K562 (cell line): Measurements from ENCODE around the gene PITPNM3. TPM values are rescaled to one million over a fixed set of nuclear protein-coding genes. Genes with fewer than 3 reads are reported as not detected.

ENCODE experiments used
- ATAC-seq: fragments of 200-7000 bp; cut with Tn5 transposase; 3 replicates; pipeline ENCODE4 v1.9.1; 2020; ENCODE audit warnings: moderate library complexity
- BruUV-seq: library from RNA; stranded (reverse); fragments of 400-500 nt; replicated peaks from 2 replicates; lab custom pipeline; 2021; lab: Mats Ljungman, UMichigan
- CTCF ChIA-PET: fragments of 300-600 bp; formaldehyde crosslinking; extraction: SDS; loops from one replicate; lab custom pipeline; 2021; ENCODE audit warnings: low intra/inter-chr PET ratio; lab: Yijun Ruan, JAX
- POLR2A ChIA-PET: fragments of 300-600, 350-650 bp; sonication (Branson Sonifier 250); formaldehyde crosslinking; extraction: SDS; loops from one replicate; lab custom pipeline; 2021; ENCODE audit warnings: antibody characterized with exemption, inconsistent platforms; lab: Yijun Ruan, JAX
- DNase-seq, 4 experiments: peaks; one replicate each; pipeline versions ENCODE4 v3.0.0 to v3.0.0-alpha.2; 2011 to 2018; ENCODE audit warnings: low spot score in 3 of 4, mixed read lengths in 3 of 4; ENCODE audit errors: extremely low read depth in 1 of 4
- FAIRE-seq: peaks from 2 replicates; lab custom pipeline; 2011; peaks lifted over from hg19 to GRCh38; lab: Jason Lieb, UNC
- H2AFZ ChIP-seq: 2 replicates; pipeline ENCODE4 v1.6.0; 2011; ENCODE audit warnings: low read depth, low read length, control low read depth, inconsistent platforms
- H3K27ac ChIP-seq: fragments of 200-600 bp; 3 replicates; pipeline ENCODE4 v1.8.0; 2011; ENCODE audit warnings: low read depth, mild to moderate bottlenecking, control low read depth, inconsistent platforms, low read length, moderate library complexity, mixed read lengths; ENCODE audit errors: extremely low read depth
- H3K27me3 ChIP-seq, 2 experiments: fragments of 300-600 bp in 1 of 2; 2 replicates in 1 of 2; 3 replicates in 1 of 2; pipeline versions ENCODE4 v1.6.0 to v1.8.0; 2011; ENCODE audit warnings: inconsistent platforms in 2 of 2, low read length in 2 of 2, mild to moderate bottlenecking in 1 of 2, mixed read lengths in 1 of 2, moderate library complexity in 1 of 2; ENCODE audit not compliant: control insufficient read depth in 2 of 2, insufficient read depth in 2 of 2
- H3K36me3 ChIP-seq: fragments of 300-600 bp; 3 replicates; pipeline ENCODE4 v1.8.0; 2011; ENCODE audit warnings: mild to moderate bottlenecking, low read length, inconsistent platforms; ENCODE audit not compliant: control insufficient read depth, insufficient read depth
- H3K4me1 ChIP-seq, 2 experiments: fragments of 200-600 bp in 1 of 2; replicated peaks in 1 of 2; 2 replicates in 1 of 2; 3 replicates in 1 of 2; pipeline versions ENCODE4 v1.5.1 to v1.8.0; 2011; ENCODE audit warnings: inconsistent platforms in 2 of 2, low read length in 2 of 2, mild to moderate bottlenecking in 1 of 2, mixed read lengths in 1 of 2, moderate library complexity in 1 of 2; ENCODE audit not compliant: control insufficient read depth in 2 of 2, insufficient read depth in 2 of 2
- H3K4me2 ChIP-seq: 2 replicates; pipeline ENCODE4 v1.6.1; 2011; ENCODE audit warnings: low read length, control low read depth, inconsistent platforms, mixed read lengths; ENCODE audit not compliant: insufficient read depth
- H3K4me3 ChIP-seq: fragments of 200-600 bp; sonication (generic), shearing (Covaris generic); 2 replicates; pipeline ENCODE4 v1.5.1; 2016; ENCODE audit warnings: control low read depth, inconsistent platforms
- H3K79me2 ChIP-seq: fragments of 200-600 bp; 3 replicates; pipeline ENCODE4 v1.8.0; 2011; ENCODE audit warnings: low read length, inconsistent platforms; ENCODE audit not compliant: control insufficient read depth, insufficient read depth
- H3K9ac ChIP-seq, 2 experiments: 2 replicates each; pipeline versions ENCODE4 v1.6.0 to v1.6.1; 2011; ENCODE audit warnings: low read depth in 2 of 2, low read length in 2 of 2, control low read depth in 1 of 2, inconsistent platforms in 1 of 2, mild to moderate bottlenecking in 1 of 2, mixed read lengths in 1 of 2; ENCODE audit not compliant: insufficient read depth in 1 of 2
- H3K9me1 ChIP-seq: one replicate; pipeline ENCODE4 v1.6.0; 2011; ENCODE audit warnings: inconsistent platforms, mild to moderate bottlenecking, low read length, moderate library complexity; ENCODE audit not compliant: control insufficient read depth, insufficient read depth
- H3K9me3 ChIP-seq: replicated peaks from 2 replicates; pipeline ENCODE4 v1.5.1; 2011; ENCODE audit warnings: low read depth, low read length, inconsistent platforms; ENCODE audit not compliant: control insufficient read depth, insufficient read depth
- H4K20me1 ChIP-seq: replicated peaks from 2 replicates; pipeline ENCODE4 v1.6.1; 2011; ENCODE audit warnings: low read length, inconsistent platforms, mixed read lengths; ENCODE audit not compliant: control insufficient read depth, insufficient read depth
- ETV1 ChIP-seq: fragments of 450-650 bp; conservative IDR thresholded peaks from 2 replicates; pipeline ENCODE4 v1.6.1; 2016; ENCODE audit warnings: missing genetic modification characterization, control low read depth, low read depth, missing compliant biosample characterization
- HDAC1 ChIP-seq, 2 experiments: fragments of 450-650 bp; IDR thresholded peaks; 2 replicates each; pipeline ENCODE4 v1.6.1; 2016 to 2017; ENCODE audit warnings: inconsistent platforms in 1 of 2, mild to moderate bottlenecking in 1 of 2, moderate library complexity in 1 of 2
- NR2F6 ChIP-seq: fragments of 450-650 bp; formaldehyde crosslinking; IDR thresholded peaks from 2 replicates; pipeline ENCODE4 v1.4.0; 2020; ENCODE audit warnings: mild to moderate bottlenecking
- PHB2 ChIP-seq: fragments of 450-650 bp; IDR thresholded peaks from 2 replicates; pipeline ENCODE4 v1.6.1; 2017; ENCODE audit warnings: low read depth
- POLR3G ChIP-seq: IDR thresholded peaks from 2 replicates; pipeline ENCODE4 v1.6.1; 2011; ENCODE audit not compliant: insufficient read length, insufficient replicate concordance; ENCODE audit errors: extremely low read depth
- ZNF133 ChIP-seq: fragments of 250-450 bp; sonication (Bioruptor Pico); IDR thresholded peaks from 2 replicates; pipeline ENCODE4 v1.4.0; 2020; ENCODE audit warnings: mild to moderate bottlenecking
- ZNF134 ChIP-seq: fragments of 250-450 bp; sonication (Bioruptor Pico); conservative IDR thresholded peaks from 2 replicates; pipeline ENCODE4 v1.4.0; 2020
- ZNF174 ChIP-seq: fragments of 250-450 bp; sonication (Bioruptor Pico); IDR thresholded peaks from 2 replicates; pipeline ENCODE4 v1.4.0; 2020; ENCODE audit warnings: mild to moderate bottlenecking
- ZNF232 ChIP-seq: sonication (generic); formaldehyde crosslinking; IDR thresholded peaks from 2 replicates; pipeline ENCODE4 v1.8.0; 2022; ENCODE audit warnings: mild to moderate bottlenecking, missing genetic modification reagents
- ZNF699 ChIP-seq: fragments of 250-450 bp; sonication (Bioruptor Pico); IDR thresholded peaks from 2 replicates; pipeline ENCODE4 v1.8.0; 2021; ENCODE audit warnings: mild to moderate bottlenecking, moderate library complexity; ENCODE audit not compliant: insufficient replicate concordance
- whole genome bisulfite sequencing: fragments of 100-300 bp; shearing (Covaris generic); methylation state at CpG from one replicate; pipeline ENCODE4 v1.1.6; 2016; ENCODE audit warnings: low coverage, mixed read lengths; ENCODE audit not compliant: insufficient coverage; ENCODE audit errors: missing lambda C conversion rate; 5-methylcytosine and 5-hydroxymethylcytosine counted together
- in situ Hi-C: fragments of 300-500 bp; cut with MboI; formaldehyde crosslinking; loops from 4 replicates; pipeline ENCODE4 v1.15.0; 2018; ENCODE audit warnings: inconsistent platforms, mixed read lengths
- intact Hi-C: fragments of 100-400 bp; cut with micrococcal nuclease; formaldehyde crosslinking; loops from 2 replicates; pipeline ENCODE4 v1.14.2; 2022
- polyA plus RNA-seq, 8 experiments: library from polyadenylated mRNA; depleted of rRNA in 4 of 8; stranded (reverse) in 5 of 8; unstranded in 3 of 8; fragments of >200 nt; fragmentation: Nextera tagmentation in 2 of 8; fragmentation: Illumina TruSeq in 1 of 8; extraction: Ambion mirVana in 2 of 8; extraction: Trizol in 1 of 8; gene quantifications; 2 replicates each; pipeline versions ENCODE4 v1.2.1 to v1.2.3, GENCODE V29; 2011 to 2014; ENCODE audit warnings: inconsistent platforms in 1 of 8, missing spikeins in 1 of 8
- total RNA-seq, 7 experiments: library from RNA; depleted of rRNA in 6 of 7; stranded (reverse); fragments of >200 nt in 6 of 7; fragmentation: Illumina TruSeq in 2 of 7; extraction: Trizol in 2 of 7; gene quantifications; 2 replicates each; pipeline versions ENCODE4 v1.2.1 to v1.2.3, GENCODE V29; 2011 to 2021; ENCODE audit warnings: low replicate concordance in 1 of 7
- TF ChIP-seq, protein P1 (sequence below): fragments of 250-450 bp; sonication (Bioruptor Pico); IDR thresholded peaks from 2 replicates; pipeline ENCODE4 v1.5.0; 2021; ENCODE audit warnings: mild to moderate bottlenecking, moderate library complexity
- TF ChIP-seq, protein P2 (sequence below): fragments of 250-450 bp; sonication (Bioruptor Pico); IDR thresholded peaks from 2 replicates; pipeline ENCODE4 v1.5.0; 2021
- TF ChIP-seq, protein P3 (sequence below): fragments of 250-450 bp; sonication (Bioruptor Pico); IDR thresholded peaks from 2 replicates; pipeline ENCODE4 v1.4.0; 2020; ENCODE audit warnings: mild to moderate bottlenecking
- TF ChIP-seq, protein P4 (sequence below), 2 experiments: fragments of 450-650 bp in 1 of 2; sonication (generic) in 1 of 2; formaldehyde crosslinking; conservative IDR thresholded peaks; 2 replicates each; pipeline versions ENCODE4 v1.4.0 to v1.8.1; 2020 to 2022; ENCODE audit warnings: mild to moderate bottlenecking in 1 of 2, missing genetic modification reagents in 1 of 2

Gene PITPNM3
- total and polyA plus RNA-seq, 9 of the 15 experiments (the other 6 are each of a cell fraction or from before 2014, with no cell fraction given): 0.14 to 0.38 (median 0.22) TPM; not detected in 2

DNA sequence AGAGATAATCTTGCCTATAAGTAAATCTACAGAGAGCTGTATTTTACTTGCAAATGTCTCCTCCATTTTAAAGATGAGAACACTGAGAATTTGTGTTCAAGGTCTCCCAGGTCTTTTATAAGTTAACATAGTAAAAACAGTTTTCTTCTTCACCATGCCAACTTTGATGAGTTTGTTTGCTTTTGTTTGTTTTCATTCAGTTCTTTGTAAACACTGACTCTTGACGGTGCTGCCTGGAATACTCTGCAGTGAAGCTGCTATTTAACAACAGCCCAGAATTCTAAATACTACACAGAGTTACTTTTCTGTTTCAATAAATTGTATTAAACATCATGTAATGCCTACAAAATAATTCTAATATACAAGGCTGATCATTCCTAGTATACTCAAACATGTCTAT lies 41.4 kb upstream of the PITPNM3 start:
- no peak overlapping the region for H2AFZ ChIP-seq
- no peaks in the 10 kb centered on the region for H3K79me2 ChIP-seq
- TF ChIP-seq HDAC1 (IDR thresholded peaks at IDR 0.05) (no peak), ZNF134 (CRISPR knock-in tag) (no peak), ZNF133 (no peak), ZNF699 (CRISPR knock-in tag) (no peak), PHB2 (no peak), POLR3G (no peak), ZNF174 (CRISPR knock-in tag) (no peak), NR2F6 (no peak), ETV1 (tag) (no peak), ZNF232 (CRISPR knock-in tag) (no peak)
- TF ChIP-seq, protein P1, sequence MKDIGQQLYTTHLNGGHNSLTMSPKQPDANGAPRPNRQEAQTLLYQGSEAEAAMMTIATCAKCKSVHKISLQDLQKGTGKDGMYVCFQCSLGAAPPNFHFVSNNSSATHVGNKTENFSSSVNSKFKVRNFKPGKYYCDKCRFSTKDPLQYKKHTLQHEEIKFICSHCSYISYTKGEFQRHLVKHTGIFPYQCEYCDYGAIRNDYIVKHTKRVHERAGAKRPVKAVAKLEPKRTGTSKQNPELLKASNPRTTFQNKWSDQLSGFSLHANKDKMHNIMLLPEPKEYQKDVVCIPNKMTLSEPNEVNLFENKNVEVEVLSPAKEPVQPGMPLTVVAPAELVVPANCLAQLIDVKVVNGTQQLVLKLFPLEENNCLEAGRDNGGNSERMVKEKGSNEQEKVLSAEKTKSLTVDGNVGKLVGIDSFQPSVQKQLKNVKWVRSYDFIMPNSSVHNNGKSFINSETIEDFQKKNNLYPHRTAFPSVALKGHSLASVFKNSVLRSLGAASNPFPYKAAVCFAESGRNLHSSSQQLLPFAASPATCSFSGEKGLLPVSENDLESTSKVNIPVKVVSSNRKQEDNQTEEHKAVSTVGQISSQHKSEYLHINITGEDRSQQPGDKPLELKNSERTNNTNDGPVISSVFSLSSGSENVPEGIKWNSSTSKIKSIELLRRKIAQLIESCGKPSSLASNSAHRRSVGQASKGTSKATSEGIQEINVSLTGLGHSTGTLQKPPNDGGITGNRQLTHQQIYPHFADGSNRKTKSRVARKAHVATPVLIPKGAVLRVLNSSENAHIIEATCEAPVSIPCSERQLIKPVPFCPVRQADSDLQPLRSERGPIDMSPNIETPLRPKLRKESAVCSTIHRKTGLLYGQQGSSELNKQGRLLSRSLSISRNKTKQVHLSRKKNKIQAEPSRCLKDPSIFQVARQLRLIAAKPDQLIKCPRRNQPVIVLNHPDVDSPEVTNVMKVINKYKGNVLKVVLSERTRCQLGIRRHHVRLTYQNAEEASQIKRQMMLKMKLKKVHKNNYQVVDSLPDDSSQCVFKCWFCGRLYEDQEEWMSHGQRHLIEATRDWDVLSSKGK (CRISPR knock-in tag): no peak
- TF ChIP-seq, protein P2, sequence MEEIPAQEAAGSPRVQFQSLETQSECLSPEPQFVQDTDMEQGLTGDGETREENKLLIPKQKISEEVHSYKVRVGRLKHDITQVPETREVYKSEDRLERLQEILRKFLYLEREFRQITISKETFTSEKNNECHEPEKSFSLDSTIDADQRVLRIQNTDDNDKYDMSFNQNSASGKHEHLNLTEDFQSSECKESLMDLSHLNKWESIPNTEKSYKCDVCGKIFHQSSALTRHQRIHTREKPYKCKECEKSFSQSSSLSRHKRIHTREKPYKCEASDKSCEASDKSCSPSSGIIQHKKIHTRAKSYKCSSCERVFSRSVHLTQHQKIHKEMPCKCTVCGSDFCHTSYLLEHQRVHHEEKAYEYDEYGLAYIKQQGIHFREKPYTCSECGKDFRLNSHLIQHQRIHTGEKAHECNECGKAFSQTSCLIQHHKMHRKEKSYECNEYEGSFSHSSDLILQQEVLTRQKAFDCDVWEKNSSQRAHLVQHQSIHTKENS (CRISPR knock-in tag): no peak
- TF ChIP-seq, protein P3, sequence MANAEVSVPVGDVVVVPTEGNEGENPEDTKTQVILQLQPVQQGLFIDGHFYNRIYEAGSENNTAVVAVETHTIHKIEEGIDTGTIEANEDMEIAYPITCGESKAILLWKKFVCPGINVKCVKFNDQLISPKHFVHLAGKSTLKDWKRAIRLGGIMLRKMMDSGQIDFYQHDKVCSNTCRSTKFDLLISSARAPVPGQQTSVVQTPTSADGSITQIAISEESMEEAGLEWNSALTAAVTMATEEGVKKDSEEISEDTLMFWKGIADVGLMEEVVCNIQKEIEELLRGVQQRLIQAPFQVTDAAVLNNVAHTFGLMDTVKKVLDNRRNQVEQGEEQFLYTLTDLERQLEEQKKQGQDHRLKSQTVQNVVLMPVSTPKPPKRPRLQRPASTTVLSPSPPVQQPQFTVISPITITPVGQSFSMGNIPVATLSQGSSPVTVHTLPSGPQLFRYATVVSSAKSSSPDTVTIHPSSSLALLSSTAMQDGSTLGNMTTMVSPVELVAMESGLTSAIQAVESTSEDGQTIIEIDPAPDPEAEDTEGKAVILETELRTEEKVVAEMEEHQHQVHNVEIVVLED (CRISPR knock-in tag): no peak
- TF ChIP-seq, protein P4, sequence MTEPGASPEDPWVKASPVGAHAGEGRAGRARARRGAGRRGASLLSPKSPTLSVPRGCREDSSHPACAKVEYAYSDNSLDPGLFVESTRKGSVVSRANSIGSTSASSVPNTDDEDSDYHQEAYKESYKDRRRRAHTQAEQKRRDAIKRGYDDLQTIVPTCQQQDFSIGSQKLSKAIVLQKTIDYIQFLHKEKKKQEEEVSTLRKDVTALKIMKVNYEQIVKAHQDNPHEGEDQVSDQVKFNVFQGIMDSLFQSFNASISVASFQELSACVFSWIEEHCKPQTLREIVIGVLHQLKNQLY (CRISPR knock-in tag; conservative IDR thresholded peaks at IDR 0.05): no peak
- intact Hi-C loops: no loop called here
- no peaks in the 10 kb centered on the region for H3K9me1 ChIP-seq
- no peak for FAIRE-seq
- no peaks in the 10 kb centered on the region for H3K27me3 ChIP-seq
- H3K27ac ChIP-seq: no peak overlapping the region
- peaks cover 51% of the 10 kb centered on the region for H3K36me3 ChIP-seq
- no peaks in the 10 kb centered on the region for H3K9me3 ChIP-seq
- no peak overlapping the region for H3K4me2 ChIP-seq
- BruUV-seq: no TSS peak
- CTCF ChIA-PET: no interaction called here
- no peak overlapping the region for H3K4me3 ChIP-seq
- POLR2A ChIA-PET: interaction anchor here (1.1 kb wide), 2 partner anchors 9 to 42 kb away, joined by 3 to 6 read pairs; partner anchors contain the start of gene KIAA0753
- no peak for DNase-seq
- ATAC-seq: no peak
- in situ Hi-C loops: no loop called here
- 100% methylated on average over 1 of the region's 1 CpG for WGBS
- no peak overlapping the region for H3K9ac ChIP-seq
- H4K20me1 ChIP-seq: no peaks in the 10 kb centered on the region
- H3K4me1 ChIP-seq: peaks cover 0 to 12% of the 10 kb centered on the region in 2 experiments; a peak in 2 of 5 replicates
